Caco-2 (cell line): ENCODE measurements around the gene RASSF7. TPM values are rescaled to one million over a fixed set of nuclear protein-coding genes. Genes with fewer than 3 reads are reported as not detected.
A peak's percentile ranks its signal among the peaks of the same experiment; 100 is the strongest.

Experiments used
- BruUV-seq: library from RNA; stranded (reverse); fragments of 400-500 nt; replicated peaks from 2 replicates; lab custom pipeline; 2021; lab: Mats Ljungman, UMichigan
- CTCF ChIA-PET: fragments of 300-600 bp; sonication (Branson Sonifier 250); formaldehyde crosslinking; loops from one replicate; lab custom pipeline; 2022; ENCODE audit warnings: antibody characterized with exemption; lab: Charles Lee
- POLR2A ChIA-PET: fragments of 300-600 bp; sonication (Branson Sonifier 250); formaldehyde crosslinking; loops from one replicate; lab custom pipeline; 2022; ENCODE audit warnings: antibody characterized with exemption; lab: Charles Lee
- DNase-seq, 2 experiments: peaks; one replicate each; pipeline versions ENCODE4 v3.0.0 to v3.0.0-alpha.2; 2020 to 2022
- H3K27me3 ChIP-seq: replicated peaks from 2 replicates; pipeline ENCODE4 v1.6.0; 2011; ENCODE audit warnings: low read length; ENCODE audit not compliant: control insufficient read depth, insufficient read depth
- H3K36me3 ChIP-seq: 2 replicates; pipeline ENCODE4 v1.5.1; 2011; ENCODE audit warnings: low read length; ENCODE audit not compliant: control insufficient read depth, insufficient read depth
- H3K4me1 ChIP-seq: fragments of 250-450 bp; sonication (Bioruptor Pico); 2 replicates; pipeline ENCODE4 v1.5.1; 2020; ENCODE audit warnings: mild to moderate bottlenecking
- H3K4me3 ChIP-seq: 2 replicates; pipeline ENCODE4 v1.5.1; 2011; ENCODE audit warnings: low read depth, mild to moderate bottlenecking, control low read depth, low read length
- H3K9me3 ChIP-seq: fragments of 250-450 bp; sonication (Bioruptor Pico); 2 replicates; pipeline ENCODE4 v1.5.1; 2020; ENCODE audit warnings: mild to moderate bottlenecking, moderate library complexity
- H3K27ac Mint-ChIP-seq: one replicate; pipeline ENCODE4 v1.8.0; 2022; ENCODE audit warnings: mixed read lengths; ENCODE audit not compliant: unreplicated experiment
- H3K27me3 Mint-ChIP-seq: one replicate; pipeline ENCODE4 v1.8.0; 2022; ENCODE audit warnings: mixed read lengths; ENCODE audit not compliant: insufficient read depth, unreplicated experiment
- H3K36me3 Mint-ChIP-seq: one replicate; pipeline ENCODE4 v1.8.0; 2022; ENCODE audit warnings: mild to moderate bottlenecking, mixed read lengths; ENCODE audit not compliant: insufficient read depth, unreplicated experiment
- H3K4me1 Mint-ChIP-seq: one replicate; pipeline ENCODE4 v1.8.0; 2022; ENCODE audit warnings: low read depth, mixed read lengths; ENCODE audit not compliant: unreplicated experiment
- H3K4me3 Mint-ChIP-seq: one replicate; pipeline ENCODE4 v1.8.0; 2022; ENCODE audit warnings: mild to moderate bottlenecking, moderate library complexity, mixed read lengths; ENCODE audit not compliant: unreplicated experiment
- H3K9me3 Mint-ChIP-seq: one replicate; pipeline ENCODE4 v1.8.0; 2022; ENCODE audit warnings: mixed read lengths; ENCODE audit not compliant: unreplicated experiment
- intact Hi-C: fragments of 100-400 bp; cut with micrococcal nuclease; formaldehyde crosslinking; loops from one replicate; pipeline ENCODE4 v1.10.0; 2022; ENCODE audit not compliant: unreplicated experiment
- total RNA-seq: library from RNA; stranded (reverse); gene quantifications from 2 replicates; pipeline ENCODE4 v1.2.3, GENCODE V29; 2022
- TF ChIP-seq, protein P1 (sequence below), 2 experiments: fragments of 200-600 bp in 1 of 2; IDR thresholded peaks; 1 replicate in 1 of 2; 2 replicates in 1 of 2; pipeline versions ENCODE4 v1.5.1 to v1.8.0; 2011 to 2022; ENCODE audit warnings: antibody characterized with exemption in 1 of 2, control low read depth in 1 of 2, inconsistent platforms in 1 of 2, low read depth in 1 of 2, low read length in 1 of 2, mild to moderate bottlenecking in 1 of 2, moderate library complexity in 1 of 2; ENCODE audit not compliant: insufficient read depth in 1 of 2, severe bottlenecking in 1 of 2, unreplicated experiment in 1 of 2

Gene RASSF7
- total RNA-seq, 1 experiment from 2014 or later: 65.5 TPM

DNA sequence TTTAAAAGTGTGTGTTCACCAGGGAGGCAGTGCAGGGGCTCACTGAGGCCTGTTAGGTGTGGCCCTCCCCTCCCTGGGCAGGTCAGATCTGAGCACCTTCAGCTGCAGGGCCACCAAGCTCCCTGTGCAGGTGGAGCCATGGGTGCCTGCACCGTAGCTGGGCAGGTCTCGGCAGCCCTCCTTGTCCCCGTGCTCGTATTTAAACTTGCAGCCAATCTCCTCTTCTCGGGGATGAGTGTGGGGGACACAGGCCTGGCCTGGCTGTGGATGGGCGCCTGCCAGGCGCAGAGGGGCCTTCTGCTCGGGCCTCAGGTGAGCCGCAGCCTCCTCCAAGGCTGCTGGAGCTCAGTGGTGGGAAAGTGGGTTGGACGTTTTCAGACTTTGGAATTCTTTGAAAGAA is 34.6 kb downstream of the RASSF7 start:
- H3K9me3 ChIP-seq: no peaks in the 10 kb centered on the region
- BruUV-seq: no TSS peak
- no peak overlapping the region for H3K27ac Mint-ChIP-seq
- intact Hi-C loops: no loop called here
- H3K4me3 ChIP-seq: no peak overlapping the region
- H3K27me3 ChIP-seq: no peaks in the 10 kb centered on the region
- no peaks in the 10 kb centered on the region for H3K4me1 Mint-ChIP-seq
- TF ChIP-seq, protein P1, sequence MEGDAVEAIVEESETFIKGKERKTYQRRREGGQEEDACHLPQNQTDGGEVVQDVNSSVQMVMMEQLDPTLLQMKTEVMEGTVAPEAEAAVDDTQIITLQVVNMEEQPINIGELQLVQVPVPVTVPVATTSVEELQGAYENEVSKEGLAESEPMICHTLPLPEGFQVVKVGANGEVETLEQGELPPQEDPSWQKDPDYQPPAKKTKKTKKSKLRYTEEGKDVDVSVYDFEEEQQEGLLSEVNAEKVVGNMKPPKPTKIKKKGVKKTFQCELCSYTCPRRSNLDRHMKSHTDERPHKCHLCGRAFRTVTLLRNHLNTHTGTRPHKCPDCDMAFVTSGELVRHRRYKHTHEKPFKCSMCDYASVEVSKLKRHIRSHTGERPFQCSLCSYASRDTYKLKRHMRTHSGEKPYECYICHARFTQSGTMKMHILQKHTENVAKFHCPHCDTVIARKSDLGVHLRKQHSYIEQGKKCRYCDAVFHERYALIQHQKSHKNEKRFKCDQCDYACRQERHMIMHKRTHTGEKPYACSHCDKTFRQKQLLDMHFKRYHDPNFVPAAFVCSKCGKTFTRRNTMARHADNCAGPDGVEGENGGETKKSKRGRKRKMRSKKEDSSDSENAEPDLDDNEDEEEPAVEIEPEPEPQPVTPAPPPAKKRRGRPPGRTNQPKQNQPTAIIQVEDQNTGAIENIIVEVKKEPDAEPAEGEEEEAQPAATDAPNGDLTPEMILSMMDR (IDR thresholded peaks at IDR 0.05; ENCODE audit: insufficient read depth in 1 of 2, low read depth in 1 of 2, low read length in 1 of 2, severe bottlenecking in 1 of 2, unreplicated experiment in 1 of 2): no peak
- no peak for DNase-seq
- H3K36me3 ChIP-seq: peaks cover 4% of the 10 kb centered on the region
- H3K4me1 ChIP-seq: no peaks in the 10 kb centered on the region
- no peaks in the 10 kb centered on the region for H3K27me3 Mint-ChIP-seq
- CTCF ChIA-PET: no interaction called here
- peaks cover 94% of the 10 kb centered on the region for H3K36me3 Mint-ChIP-seq
- no peak overlapping the region for H3K4me3 Mint-ChIP-seq
- POLR2A ChIA-PET: no interaction called here
- H3K9me3 Mint-ChIP-seq: no peaks in the 10 kb centered on the region

DNA sequence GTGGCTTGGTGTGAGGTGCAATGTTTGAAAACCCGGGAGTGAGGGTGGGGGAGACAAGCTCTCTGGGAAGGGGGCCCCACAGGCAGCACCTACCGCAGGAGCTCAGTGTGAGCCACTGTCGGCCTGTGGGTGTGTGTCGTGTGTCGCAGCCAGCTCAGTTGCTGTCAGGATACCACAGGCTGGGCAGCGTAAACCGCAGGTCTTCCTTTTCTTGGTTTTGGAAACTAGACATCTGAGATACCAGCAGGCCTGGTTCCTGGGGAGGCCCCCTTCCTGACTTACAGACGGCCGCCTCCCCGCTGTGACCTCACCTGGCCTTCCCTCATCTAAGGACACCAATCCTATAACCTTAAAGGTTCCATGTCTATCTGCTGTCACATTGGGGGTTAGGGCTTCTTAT is 35.6 kb downstream of the RASSF7 start:
- ChIA-PET POLR2A (no interaction called here), CTCF (no interaction called here)
- Histone ChIP-seq H3K4me3 (no peak overlapping the region), H3K9me3 (no peaks in the 10 kb centered on the region), H3K27me3 (no peaks in the 10 kb centered on the region), H3K36me3 (peaks cover 4% of the 10 kb centered on the region), H3K4me1 (no peaks in the 10 kb centered on the region)
- DNase-seq: no peak
- TF ChIP-seq, protein P1 (IDR thresholded peaks at IDR 0.05; ENCODE audit: insufficient read depth in 1 of 2, low read depth in 1 of 2, low read length in 1 of 2, severe bottlenecking in 1 of 2, unreplicated experiment in 1 of 2): no peak
- intact Hi-C loops: no loop called here
- H3K36me3 Mint-ChIP-seq: peaks cover 93% of the 10 kb centered on the region
- H3K4me1 Mint-ChIP-seq: no peaks in the 10 kb centered on the region
- no peak overlapping the region for H3K4me3 Mint-ChIP-seq
- no peaks in the 10 kb centered on the region for H3K9me3 Mint-ChIP-seq
- H3K27me3 Mint-ChIP-seq: no peaks in the 10 kb centered on the region
- no TSS peak for BruUV-seq
- peak overlapping the region; percentile 42 for H3K27ac Mint-ChIP-seq

DNA sequence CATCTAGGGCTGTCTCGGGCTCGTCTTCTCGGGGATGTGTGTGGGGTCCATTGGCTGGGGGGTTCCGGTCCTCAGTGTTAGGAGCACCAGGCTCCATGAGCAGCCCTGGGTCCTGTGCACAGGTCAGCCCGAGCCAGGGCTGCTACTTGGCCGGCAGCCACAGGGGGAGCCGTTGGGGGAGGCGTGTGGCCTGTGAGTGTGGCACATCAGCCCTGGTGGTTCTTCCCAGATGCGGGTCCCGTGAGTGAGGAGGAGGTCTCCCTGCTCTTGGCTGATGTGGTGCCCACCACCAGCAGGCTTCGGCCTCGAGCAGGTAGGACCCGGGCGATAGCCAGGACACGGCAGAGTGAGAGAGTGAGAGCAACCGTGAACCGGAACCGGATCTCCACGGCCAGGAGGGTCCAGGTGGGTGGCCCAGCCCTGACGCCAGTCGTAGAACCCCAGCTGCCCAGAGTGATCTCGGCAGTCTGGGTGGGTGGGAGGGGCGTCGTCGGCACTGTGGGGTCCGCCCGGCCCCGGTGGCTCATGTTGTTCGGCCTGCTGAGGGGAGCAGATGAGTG is 36.5 kb downstream of the RASSF7 start:
- H3K27ac Mint-ChIP-seq: peak overlapping the region; percentile 42
- H3K27me3 Mint-ChIP-seq: no peaks in the 10 kb centered on the region
- TF ChIP-seq, protein P1 (IDR thresholded peaks at IDR 0.05; ENCODE audit: insufficient read depth in 1 of 2, low read depth in 1 of 2, low read length in 1 of 2, severe bottlenecking in 1 of 2, unreplicated experiment in 1 of 2): peak in 1 of 2 experiments; percentile 26
- no peaks in the 10 kb centered on the region for H3K9me3 Mint-ChIP-seq
- intact Hi-C loops: no loop called here
- no peak overlapping the region for H3K4me3 Mint-ChIP-seq
- Histone ChIP-seq H3K4me3 (no peak overlapping the region), H3K36me3 (peaks cover 4% of the 10 kb centered on the region), H3K9me3 (no peaks in the 10 kb centered on the region), H3K4me1 (no peaks in the 10 kb centered on the region), H3K27me3 (no peaks in the 10 kb centered on the region)
- BruUV-seq: no TSS peak
- H3K4me1 Mint-ChIP-seq: no peaks in the 10 kb centered on the region
- CTCF ChIA-PET: no interaction called here
- peak in 1 of 2 experiments; percentile 36 for DNase-seq
- H3K36me3 Mint-ChIP-seq: peaks cover 93% of the 10 kb centered on the region
- POLR2A ChIA-PET: no interaction called here
